HepG2 (cell line): ENCODE results near the gene TSPAN9. TPM values are rescaled to one million over a fixed set of nuclear protein-coding genes. Genes with fewer than 3 reads are reported as not detected.

Experiments
- ATAC-seq: fragments of 200-7000 bp; cut with Tn5 transposase; 3 replicates; pipeline ENCODE4 v1.9.1; 2020; ENCODE audit warnings: mild to moderate bottlenecking, moderate library complexity
- BruUV-seq: library from RNA; stranded (reverse); fragments of 400-500 nt; replicated peaks from 2 replicates; lab custom pipeline; 2021; lab: Mats Ljungman, UMichigan
- CTCF ChIA-PET: fragments of 300-600 bp; formaldehyde crosslinking; extraction: SDS; loops from one replicate; lab custom pipeline; 2021; ENCODE audit warnings: low total read pairs, inconsistent platforms, low intra/inter-chr PET ratio; lab: Yijun Ruan, JAX
- POLR2A ChIA-PET: fragments of 350-600 bp; sonication (Branson Sonifier 250); formaldehyde crosslinking; loops from one replicate; lab custom pipeline; 2020; ENCODE audit warnings: antibody characterized with exemption, inconsistent platforms; lab: Yijun Ruan, JAX
- DNase-seq: peaks from one replicate; pipeline ENCODE4 v3.0.0-alpha.2; 2015; ENCODE audit warnings: low spot score
- FAIRE-seq: peaks from 3 replicates; lab custom pipeline; 2011; peaks lifted over from hg19 to GRCh38; lab: Jason Lieb, UNC
- H2AFZ ChIP-seq: one replicate; pipeline ENCODE4 v1.6.1; 2011; ENCODE audit warnings: low read length, inconsistent platforms
- H3K27ac ChIP-seq: fragments of 300-600 bp; 3 replicates; pipeline ENCODE4 v1.8.0; 2011; ENCODE audit warnings: mixed run types, mild to moderate bottlenecking, mixed read lengths, low read length, inconsistent platforms; ENCODE audit not compliant: insufficient read depth; ENCODE audit errors: extremely low read length
- H3K27me3 ChIP-seq, 2 experiments: fragments of 200-600 bp in 1 of 2; 2 replicates in 1 of 2; 3 replicates in 1 of 2; pipeline versions ENCODE4 v1.6.0 to v1.8.0; 2011; ENCODE audit warnings: low read length in 2 of 2, mild to moderate bottlenecking in 2 of 2, moderate library complexity in 2 of 2, inconsistent platforms in 1 of 2; ENCODE audit not compliant: insufficient read depth in 2 of 2, control insufficient read depth in 1 of 2
- H3K36me3 ChIP-seq, 2 experiments: fragments of 200-600 bp in 1 of 2; replicated peaks in 1 of 2; 2 replicates in 1 of 2; 3 replicates in 1 of 2; pipeline versions ENCODE4 v1.5.1 to v1.8.0; 2011; ENCODE audit warnings: low read length in 2 of 2, inconsistent platforms in 1 of 2; ENCODE audit not compliant: insufficient read depth in 2 of 2, control insufficient read depth in 1 of 2
- H3K4me1 ChIP-seq: 2 replicates; pipeline ENCODE4 v1.5.1; 2012; ENCODE audit warnings: low read length, inconsistent platforms; ENCODE audit not compliant: insufficient read depth
- H3K4me2 ChIP-seq: 2 replicates; pipeline ENCODE4 v1.6.0; 2011; ENCODE audit warnings: low read depth, low read length, inconsistent platforms
- H3K4me3 ChIP-seq, 3 experiments: fragments of 200-600 bp in 1 of 3; sonication (generic), shearing (Covaris generic) in 1 of 3; replicated peaks in 1 of 3; 2 replicates each; pipeline ENCODE4 v1.5.1; 2011 to 2016; ENCODE audit warnings: low read length in 3 of 3, inconsistent platforms in 2 of 3, low read depth in 2 of 3, mild to moderate bottlenecking in 2 of 3, control low read depth in 1 of 3, mixed read lengths in 1 of 3; ENCODE audit not compliant: insufficient read depth in 1 of 3
- H3K79me2 ChIP-seq: one replicate; pipeline ENCODE4 v1.6.1; 2011; ENCODE audit warnings: low read length, inconsistent platforms; ENCODE audit not compliant: insufficient read depth
- H3K9ac ChIP-seq: 2 replicates; pipeline ENCODE4 v1.6.0; 2011; ENCODE audit warnings: mild to moderate bottlenecking, low read depth, low read length, inconsistent platforms; ENCODE audit not compliant: insufficient read depth
- H3K9me3 ChIP-seq: 2 replicates; pipeline ENCODE4 v1.5.1; 2012; ENCODE audit warnings: mild to moderate bottlenecking, low read length
- H4K20me1 ChIP-seq: 2 replicates; pipeline ENCODE4 v1.6.0; 2011; ENCODE audit warnings: inconsistent platforms, mild to moderate bottlenecking, low read length, moderate library complexity; ENCODE audit not compliant: insufficient read depth
- BCL6 ChIP-seq: IDR thresholded peaks from 2 replicates; pipeline ENCODE4 v1.6.1; 2016; ENCODE audit warnings: missing genetic modification reagents, missing compliant biosample characterization
- GLMP ChIP-seq: sonication (generic); formaldehyde crosslinking; IDR thresholded peaks from 2 replicates; pipeline ENCODE4 v1.9.0; 2021; ENCODE audit warnings: missing genetic modification reagents, mild to moderate bottlenecking, borderline replicate concordance
- MEF2D ChIP-seq: sonication (generic); formaldehyde crosslinking; IDR thresholded peaks from 2 replicates; pipeline ENCODE4 v1.5.1; 2020; ENCODE audit warnings: mild to moderate bottlenecking, missing genetic modification reagents
- RARA ChIP-seq: IDR thresholded peaks from 2 replicates; pipeline ENCODE4 v1.6.1; 2016; ENCODE audit warnings: missing genetic modification reagents, missing compliant biosample characterization
- SAFB2 ChIP-seq: sonication (generic); formaldehyde crosslinking; IDR thresholded peaks from 2 replicates; pipeline ENCODE4 v1.5.1; 2020; ENCODE audit warnings: missing genetic modification reagents, low read depth, mild to moderate bottlenecking, borderline replicate concordance
- SALL1 ChIP-seq: sonication (generic); formaldehyde crosslinking; IDR thresholded peaks from 2 replicates; pipeline ENCODE4 v1.8.0; 2022; ENCODE audit warnings: mild to moderate bottlenecking, missing genetic modification reagents
- SMAD1 ChIP-seq: sonication (generic); formaldehyde crosslinking; IDR thresholded peaks from 2 replicates; pipeline ENCODE4 v1.4.0; 2020; ENCODE audit warnings: missing genetic modification reagents, low read depth, mild to moderate bottlenecking, borderline replicate concordance
- SOX6 ChIP-seq, 2 experiments: fragments of 450-650 bp in 1 of 2; sonication (generic) in 1 of 2; formaldehyde crosslinking in 1 of 2; IDR thresholded peaks; 2 replicates each; pipeline versions ENCODE4 v1.4.0 to v1.6.1; 2017 to 2020; ENCODE audit warnings: antibody characterized with exemption in 1 of 2, mild to moderate bottlenecking in 1 of 2, missing genetic modification reagents in 1 of 2
- SP4 ChIP-seq: sonication (generic); formaldehyde crosslinking; IDR thresholded peaks from 2 replicates; pipeline ENCODE4 v1.8.1; 2023; ENCODE audit warnings: mild to moderate bottlenecking, missing genetic modification reagents
- TEAD3 ChIP-seq: optimal IDR thresholded peaks from 2 replicates; pipeline ENCODE3; 2016; ENCODE audit warnings: borderline replicate concordance
- THRA ChIP-seq: sonication (generic); formaldehyde crosslinking; IDR thresholded peaks from 2 replicates; pipeline ENCODE4 v1.4.0; 2020; ENCODE audit warnings: missing genetic modification reagents, borderline replicate concordance
- WGBS: methylation state at CpG from one replicate; pipeline ENCODE4 v1.1.6; 2017; ENCODE audit warnings: low lambda C conversion rate; 5-methylcytosine and 5-hydroxymethylcytosine counted together
- in situ Hi-C: cut with HindIII; loops from 2 replicates; pipeline ENCODE4 v1.10.0; 2017; ENCODE audit warnings: low pct_unique_long_range_greater_than_20kb; ENCODE audit not compliant: extremely low pct_ligation_motif_present
- intact Hi-C: fragments of 100-400 bp; cut with micrococcal nuclease; formaldehyde crosslinking; loops from one replicate; pipeline ENCODE4 v1.10.0; 2022; ENCODE audit not compliant: unreplicated experiment
- polyA plus RNA-seq, 8 experiments: library from polyadenylated mRNA; depleted of rRNA in 3 of 8; stranded (reverse) in 7 of 8; unstranded in 1 of 8; fragments of >200 nt; fragmentation: Illumina TruSeq in 4 of 8; extraction: Trizol in 4 of 8; gene quantifications; 2 replicates each; pipeline versions ENCODE4 v1.2.1 to v1.2.3, GENCODE V29; 2011 to 2016; ENCODE audit warnings: low read depth in 4 of 8, missing spikeins in 1 of 8, mixed read lengths in 1 of 8; ENCODE audit not compliant: insufficient read depth in 1 of 8
- total RNA-seq, 5 experiments: library from RNA; depleted of rRNA; stranded (reverse); fragments of >200 nt; fragmentation: Illumina TruSeq; extraction: Trizol; gene quantifications; 2 replicates each; pipeline ENCODE4 v1.2.3, GENCODE V29; 2016; ENCODE audit warnings: low read depth in 1 of 5

Gene TSPAN9
- total and polyA plus RNA-seq, 2 of the 13 experiments (the other 11 are each of a cell fraction or from before 2014, with no cell fraction given): 18.1 to 42.3 TPM

DNA sequence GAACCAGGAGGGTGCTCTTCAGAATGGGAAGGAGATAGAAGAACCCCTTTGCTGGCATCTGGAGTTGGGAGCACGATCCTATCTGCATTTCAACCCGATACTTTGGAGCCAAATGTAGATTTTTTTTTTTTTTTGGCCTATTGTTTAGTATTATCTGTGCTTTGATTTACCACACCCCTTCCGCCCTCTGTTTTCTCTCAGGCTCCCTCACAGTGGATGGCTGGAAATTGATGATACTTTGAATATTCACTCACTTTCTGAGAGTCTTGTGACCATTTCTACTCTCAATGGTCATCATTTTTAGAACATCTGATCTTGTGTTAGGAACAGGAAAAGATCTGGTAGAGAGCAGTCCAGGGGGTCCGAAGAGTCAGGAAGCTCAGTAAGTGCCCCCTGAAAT lies 9.0 kb downstream of the TSPAN9 start:
- Histone ChIP-seq H3K36me3 (no peaks in the 10 kb centered on the region), H3K27ac (peak overlapping the region; percentile 75), H3K4me1 (peaks cover 91% of the 10 kb centered on the region), H2AFZ (no peak overlapping the region), H4K20me1 (no peaks in the 10 kb centered on the region), H3K4me2 (peak overlapping the region; percentile 80), H3K9me3 (no peaks in the 10 kb centered on the region), H3K27me3 (no peaks in the 10 kb centered on the region), H3K4me3 (peak overlapping the region in 2 of 3 experiments; percentile 41 to 53; a peak in 2 of 6 replicates), H3K9ac (no peak overlapping the region), H3K79me2 (peaks cover 46% of the 10 kb centered on the region)
- no TSS peak for BruUV-seq
- ATAC-seq (no peak), DNase-seq (no peak), FAIRE-seq (no peak)
- WGBS: 84% methylated on average over 4 of the region's 4 CpGs
- intact Hi-C loops (no loop called here), in situ Hi-C loops (no loop called here)
- CTCF ChIA-PET: no interaction called here
- POLR2A ChIA-PET: interaction anchor here (1.2 to 3.3 kb wide), 2 partner anchors 10 to 12 kb away, joined by 4 to 16 read pairs; no protein-coding TSS in a partner anchor
- TF ChIP-seq GLMP (CRISPR knock-in tag): no peak
- TF ChIP-seq SOX6 (IDR thresholded peaks at IDR 0.05): no peak
- TF ChIP-seq SOX6 (CRISPR knock-in tag; IDR thresholded peaks at IDR 0.05): 0 out of 2 replicates have a peak, but pooled peaks have one; percentile 8

DNA sequence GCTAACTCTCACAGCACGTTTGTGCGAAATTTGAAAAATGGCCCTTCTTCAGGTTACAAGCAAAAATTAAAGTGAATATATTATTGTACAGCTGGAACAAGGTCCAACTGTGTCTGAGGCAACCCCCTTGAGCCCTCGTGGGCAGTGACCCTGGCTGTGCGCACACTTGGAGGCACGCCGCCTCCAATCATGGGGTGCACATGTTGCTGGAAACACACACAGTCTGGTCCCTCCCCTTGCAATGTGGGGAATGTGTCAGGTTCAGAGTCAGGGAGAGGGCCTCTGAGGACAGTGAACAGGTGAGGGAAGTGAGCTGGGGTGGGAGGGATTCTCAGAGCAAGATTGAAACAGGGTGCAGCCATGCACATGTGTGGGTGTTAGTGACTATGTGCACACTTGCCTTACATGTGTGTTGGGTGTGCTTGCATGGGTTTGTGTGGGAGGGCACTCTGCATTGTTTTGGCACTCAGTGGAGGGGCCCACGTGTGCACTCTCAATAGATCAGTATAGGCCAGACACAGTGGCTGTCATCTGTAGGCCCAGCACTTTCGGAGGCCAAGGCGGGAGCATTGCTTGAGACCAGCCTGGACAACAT lies 9.6 kb downstream of the TSPAN9 start:
- no peak for DNase-seq
- H2AFZ ChIP-seq: no peak overlapping the region
- intact Hi-C loops (no loop called here), in situ Hi-C loops (no loop called here)
- H3K27me3 ChIP-seq: no peaks in the 10 kb centered on the region
- CTCF ChIA-PET: no interaction called here
- peak overlapping the region; percentile 80; the same call in 1 of the 2 replicates for H3K4me2 ChIP-seq
- WGBS: 84% methylated on average over 9 of the region's 9 CpGs
- no peaks in the 10 kb centered on the region for H3K9me3 ChIP-seq
- peaks cover 0 to 4% of the 10 kb centered on the region in 2 experiments; a peak in 2 of 5 replicates for H3K36me3 ChIP-seq
- no TSS peak for BruUV-seq
- H4K20me1 ChIP-seq: no peaks in the 10 kb centered on the region
- no peak overlapping the region for H3K4me3 ChIP-seq
- H3K4me1 ChIP-seq: peaks cover 91% of the 10 kb centered on the region
- peak overlapping the region; percentile 75 for H3K27ac ChIP-seq
- H3K79me2 ChIP-seq: peaks cover 44% of the 10 kb centered on the region
- 0 out of 3 replicates have a peak, but pooled peaks have one; percentile 9 for ATAC-seq
- no peak for FAIRE-seq
- POLR2A ChIA-PET: interaction anchor here (1.2 to 3.3 kb wide), 2 partner anchors 11 kb away, joined by 4 to 16 read pairs; no protein-coding TSS in a partner anchor
- H3K9ac ChIP-seq: no peak overlapping the region
- TF ChIP-seq SALL1 (CRISPR knock-in tag) (peak; percentile 17; the same call in 1 of the 2 replicates), SMAD1 (0 out of 2 replicates have a peak, but pooled peaks have one; percentile 23), THRA (CRISPR knock-in tag) (peak; percentile 87; the same call in 1 of the 2 replicates), BCL6 (CRISPR knock-in tag) (0 out of 2 replicates have a peak, but pooled peaks have one; percentile 14), MEF2D (CRISPR knock-in tag) (0 out of 2 replicates have a peak, but pooled peaks have one; percentile 43), SAFB2 (CRISPR knock-in tag) (no peak), TEAD3 (CRISPR knock-in tag) (peak; percentile 84), SP4 (0 out of 2 replicates have a peak, but pooled peaks have one; percentile 19), RARA (CRISPR knock-in tag) (0 out of 2 replicates have a peak, but pooled peaks have one; percentile 11)
